Esophagus muscularis mucosa (tissue), 4 donors: Measurements from ENCODE around the gene ZNF653. TPM values are rescaled to one million over a fixed set of nuclear protein-coding genes. Genes with fewer than 3 reads are reported as not detected.

ENCODE experiments used
- DNase-seq: peaks from one replicate; pipeline ENCODE4 v3.0.0-alpha.2; 2017; ENCODE audit errors: extremely low spot score
- H3K27ac ChIP-seq, 4 donors: fragments of 200-600 bp; sonication (generic); replicated peaks in 1 of 4; 1 replicate in 3 of 4; 2 replicates in 1 of 4; pipeline ENCODE4 v1.5.1; 2016 to 2019; ENCODE audit warnings: mild to moderate bottlenecking in 1 of 4
- H3K27me3 ChIP-seq, 4 donors: fragments of 200-600 bp; sonication (generic); one replicate each; pipeline versions ENCODE4 v1.5.1 to v1.6.0; 2016 to 2019
- H3K36me3 ChIP-seq, 4 donors: fragments of 200-600 bp; sonication (generic); one replicate each; pipeline ENCODE4 v1.5.1; 2016 to 2019
- H3K4me1 ChIP-seq, 4 donors: fragments of 200-600 bp; sonication (generic); one replicate each; pipeline ENCODE4 v1.5.1; 2016 to 2019
- H3K4me3 ChIP-seq, 4 donors: fragments of 200-600 bp; sonication (generic); 1 replicate in 2 of 4; 2 replicates in 2 of 4; pipeline ENCODE4 v1.5.1; 2016 to 2019; ENCODE audit warnings: mild to moderate bottlenecking in 4 of 4, moderate library complexity in 1 of 4
- H3K9me3 ChIP-seq, 4 donors: fragments of 200-600 bp; sonication (generic); 1 replicate in 3 of 4; 2 replicates in 1 of 4; pipeline ENCODE4 v1.5.1; 2016 to 2019
- EP300 ChIP-seq: sonication (generic); formaldehyde crosslinking; IDR thresholded peaks from one replicate; pipeline ENCODE4 v1.6.1; 2017; ENCODE audit warnings: antibody characterized with exemption
- POLR2A ChIP-seq: fragments of 450-650 bp; IDR thresholded peaks from one replicate; pipeline ENCODE4 v1.6.1; 2017; ENCODE audit warnings: antibody characterized with exemption, moderate library complexity, mild to moderate bottlenecking, low read depth
- POLR2AphosphoS5 ChIP-seq, 2 donors: sonication (generic); formaldehyde crosslinking; IDR thresholded peaks; one replicate each; pipeline ENCODE4 v1.6.1; 2017; ENCODE audit warnings: antibody characterized with exemption in 2 of 2
- WGBS: methylation state at CpG from one replicate; pipeline ENCODE4 v1.1.5; 2018; 5-methylcytosine and 5-hydroxymethylcytosine counted together
- intact Hi-C: fragments of 100-400 bp; cut with DNase I; formaldehyde crosslinking; loops from one replicate; pipeline ENCODE4 v1.15.1; 2023
- total RNA-seq, 4 donors: library from RNA; depleted of rRNA; stranded (reverse); fragments of >200 nt; gene quantifications; one replicate each; pipeline versions ENCODE4 v1.1.0 to v1.2.1, GENCODE V29; 2016
- TF ChIP-seq, protein P1 (sequence below), 3 experiments: fragments of 200-600 bp in 2 of 3; fragments of 450-650 bp in 1 of 3; sonication (generic) in 2 of 3; IDR thresholded peaks; one replicate each; pipeline ENCODE4 v1.5.1; 2017 to 2019; ENCODE audit warnings: antibody characterized with exemption in 3 of 3, mild to moderate bottlenecking in 2 of 3, moderate library complexity in 1 of 3

Gene ZNF653
- total RNA-seq, 4 donors from 2014 or later, result 9.1 to 13.9 (median 9.4) TPM

- Histone ChIP-seq H3K27me3 (peaks cover 0 to 24% (median 0%) of the 10 kb centered on the region in 4 donors), H3K36me3 (peaks cover 34 to 39% (median 36%) of the 10 kb centered on the region in 4 donors), H3K9me3 (no peaks in the 10 kb centered on the region), H3K4me3 (no peak overlapping the region), H3K27ac (no peak overlapping the region), H3K4me1 (peaks cover 0 to 6% (median 0%) of the 10 kb centered on the region in 4 donors)
- no peak for TF ChIP-seq POLR2AphosphoS5 (IDR thresholded peaks at IDR 0.05)
- no peak for TF ChIP-seq POLR2A
- TF ChIP-seq, protein P1, sequence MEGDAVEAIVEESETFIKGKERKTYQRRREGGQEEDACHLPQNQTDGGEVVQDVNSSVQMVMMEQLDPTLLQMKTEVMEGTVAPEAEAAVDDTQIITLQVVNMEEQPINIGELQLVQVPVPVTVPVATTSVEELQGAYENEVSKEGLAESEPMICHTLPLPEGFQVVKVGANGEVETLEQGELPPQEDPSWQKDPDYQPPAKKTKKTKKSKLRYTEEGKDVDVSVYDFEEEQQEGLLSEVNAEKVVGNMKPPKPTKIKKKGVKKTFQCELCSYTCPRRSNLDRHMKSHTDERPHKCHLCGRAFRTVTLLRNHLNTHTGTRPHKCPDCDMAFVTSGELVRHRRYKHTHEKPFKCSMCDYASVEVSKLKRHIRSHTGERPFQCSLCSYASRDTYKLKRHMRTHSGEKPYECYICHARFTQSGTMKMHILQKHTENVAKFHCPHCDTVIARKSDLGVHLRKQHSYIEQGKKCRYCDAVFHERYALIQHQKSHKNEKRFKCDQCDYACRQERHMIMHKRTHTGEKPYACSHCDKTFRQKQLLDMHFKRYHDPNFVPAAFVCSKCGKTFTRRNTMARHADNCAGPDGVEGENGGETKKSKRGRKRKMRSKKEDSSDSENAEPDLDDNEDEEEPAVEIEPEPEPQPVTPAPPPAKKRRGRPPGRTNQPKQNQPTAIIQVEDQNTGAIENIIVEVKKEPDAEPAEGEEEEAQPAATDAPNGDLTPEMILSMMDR (IDR thresholded peaks at IDR 0.05), result no peak
- no peak for TF ChIP-seq EP300
- no peak for DNase-seq
- WGBS, result 31% methylated on average over 25 of the region's 25 CpGs
- intact Hi-C loops, result no loop called here
These were observed 53.6 kb downstream of the ZNF653 start for GRCh38 chr19:11451871-11452619.

DNA sequence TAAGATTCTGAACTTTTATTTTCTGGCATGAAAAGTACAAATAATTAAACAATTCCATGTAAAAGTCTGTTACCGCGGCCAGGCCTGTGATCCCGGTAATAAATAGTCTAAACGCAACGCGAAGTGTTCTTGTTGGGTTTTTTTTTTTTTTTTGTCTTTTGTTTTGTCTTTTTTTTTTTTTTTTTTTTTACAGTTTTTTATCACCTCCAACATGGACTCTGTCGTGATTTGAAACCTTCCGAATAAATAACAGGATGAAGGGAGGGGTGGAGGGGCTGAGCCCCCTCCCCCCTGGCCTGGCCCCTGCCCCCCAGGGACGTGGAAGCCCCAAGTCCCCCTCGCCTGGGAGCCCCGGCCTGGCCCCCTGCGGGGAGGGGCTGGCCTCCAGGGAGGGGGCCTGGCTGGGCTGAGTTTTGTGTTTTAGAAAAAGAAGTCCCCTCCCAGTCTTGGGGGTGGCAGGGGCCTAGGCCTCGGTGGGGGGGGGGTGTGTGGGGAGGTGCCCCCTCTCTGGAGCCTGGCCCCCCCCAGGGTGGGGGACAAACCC is 54.2 kb downstream of the ZNF653 start:
- TF ChIP-seq POLR2AphosphoS5 (IDR thresholded peaks at IDR 0.05) (no peak), POLR2A (no peak), EP300 (no peak)
- TF ChIP-seq, protein P1 (IDR thresholded peaks at IDR 0.05), result no peak
- no peak overlapping the region for H3K4me3 ChIP-seq
- no peaks in the 10 kb centered on the region for H3K9me3 ChIP-seq
- no peak overlapping the region for H3K27ac ChIP-seq
- 42% methylated on average over 13 of the region's 13 CpGs for WGBS
- DNase-seq, result no peak
- H3K27me3 ChIP-seq, result peaks cover 0 to 24% (median 0%) of the 10 kb centered on the region in 4 donors
- H3K4me1 ChIP-seq, result peaks cover 0 to 6% (median 0%) of the 10 kb centered on the region in 4 donors
- peaks cover 37 to 46% (median 42%) of the 10 kb centered on the region in 4 donors for H3K36me3 ChIP-seq
- intact Hi-C loops, result no loop called here

DNA sequence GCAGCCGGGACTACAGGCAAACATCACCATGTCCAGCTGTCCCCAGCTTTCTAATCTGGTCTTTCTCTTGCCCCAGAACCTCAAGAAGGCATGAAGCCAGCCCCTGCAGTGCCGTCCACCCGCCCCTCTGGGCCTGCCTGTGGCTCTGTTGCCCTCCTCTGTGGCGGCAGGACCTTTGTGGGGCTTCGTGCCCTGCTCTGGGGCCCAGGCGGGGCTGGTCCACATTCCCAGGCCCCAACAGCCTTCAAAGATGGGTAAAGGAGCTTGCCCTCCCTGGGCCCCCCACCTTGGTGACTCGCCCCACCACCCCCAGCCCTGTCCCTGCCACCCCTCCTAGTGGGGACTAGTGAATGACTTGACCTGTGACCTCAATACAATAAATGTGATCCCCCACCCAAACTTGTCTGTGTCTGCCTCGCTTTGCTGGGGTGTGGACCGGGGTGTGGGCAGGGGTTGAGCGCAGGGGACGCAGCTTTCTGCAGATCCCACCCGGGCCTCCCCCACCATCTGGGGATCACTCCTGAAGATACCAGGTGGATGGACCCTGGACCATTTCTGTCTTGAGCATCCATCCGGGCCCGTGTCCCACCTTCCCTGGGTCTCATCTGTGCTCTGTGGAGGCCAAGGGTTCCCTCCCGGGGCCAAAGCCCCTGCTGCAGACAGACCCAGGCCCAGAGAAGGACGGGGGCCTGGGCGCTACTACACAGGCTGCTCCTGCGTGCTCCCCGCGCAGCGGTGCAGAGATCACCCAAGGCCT is 54.9 kb downstream of the ZNF653 start:
- Histone ChIP-seq H3K36me3 (peaks cover 37 to 52% (median 48%) of the 10 kb centered on the region in 4 donors), H3K27me3 (peaks cover 0 to 24% (median 0%) of the 10 kb centered on the region in 4 donors), H3K4me1 (peaks cover 0 to 6% (median 0%) of the 10 kb centered on the region in 4 donors), H3K4me3 (no peak overlapping the region), H3K9me3 (no peaks in the 10 kb centered on the region), H3K27ac (no peak overlapping the region)
- intact Hi-C loops, result no loop called here
- TF ChIP-seq POLR2AphosphoS5 (IDR thresholded peaks at IDR 0.05) (no peak), POLR2A (no peak), EP300 (no peak)
- TF ChIP-seq, protein P1 (IDR thresholded peaks at IDR 0.05), result no peak
- no peak for DNase-seq
- WGBS, result 90% methylated on average over 17 of the region's 21 CpGs

DNA sequence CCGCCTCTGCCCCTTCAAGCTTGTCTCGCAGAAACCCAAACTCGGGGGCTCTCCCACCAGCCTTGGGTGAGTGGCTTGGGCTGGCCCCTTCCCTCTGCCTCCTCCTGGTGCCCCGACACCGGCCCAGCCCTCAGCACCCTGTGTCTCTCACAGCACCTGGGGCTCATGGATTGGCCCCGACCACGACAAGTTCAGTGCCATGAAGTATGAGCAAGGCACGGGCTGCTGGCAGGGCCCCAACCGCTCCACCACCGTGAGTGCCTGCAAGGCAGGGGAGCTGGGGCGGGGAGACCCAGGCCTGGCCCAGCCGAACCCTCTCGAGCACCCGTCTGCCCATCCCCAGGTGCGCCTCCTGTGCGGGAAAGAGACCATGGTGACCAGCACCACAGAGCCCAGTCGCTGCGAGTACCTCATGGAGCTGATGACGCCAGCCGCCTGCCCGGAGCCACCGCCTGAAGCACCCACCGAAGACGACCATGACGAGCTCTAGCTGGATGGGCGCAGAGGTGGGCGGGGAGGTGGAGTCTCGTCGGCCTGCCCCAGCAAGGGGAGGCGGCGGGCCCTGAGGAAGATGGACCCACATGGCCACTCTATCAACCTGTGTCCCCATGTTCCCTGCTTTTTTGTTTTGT is 56.6 kb downstream of the ZNF653 start:
- peaks cover 0 to 22% (median 0%) of the 10 kb centered on the region in 4 donors for H3K27me3 ChIP-seq
- TF ChIP-seq POLR2AphosphoS5 (IDR thresholded peaks at IDR 0.05) (no peak), POLR2A (no peak), EP300 (no peak)
- TF ChIP-seq, protein P1 (IDR thresholded peaks at IDR 0.05), result no peak
- intact Hi-C loops, result loop anchor here (5.0 kb wide), 1 partner anchor 207 kb away; no protein-coding TSS in a partner anchor
- no peak overlapping the region for H3K4me3 ChIP-seq
- H3K27ac ChIP-seq, result no peak overlapping the region
- 93% methylated on average over 2 of the region's 31 CpGs for WGBS
- no peak for DNase-seq
- peaks cover 51 to 69% (median 65%) of the 10 kb centered on the region in 4 donors for H3K36me3 ChIP-seq
- peaks cover 0 to 6% (median 0%) of the 10 kb centered on the region in 4 donors for H3K4me1 ChIP-seq
- no peaks in the 10 kb centered on the region for H3K9me3 ChIP-seq
